LNCAP (cell line): ENCODE data around the gene OR10H4.

Source experiments
- TF ChIP-seq, protein P1 (sequence below): fragments of 450-650 bp; IDR thresholded peaks from 2 replicates; pipeline ENCODE4 v1.5.1; 2017; ENCODE audit warnings: mild to moderate bottlenecking

Gene OR10H4

DNA sequence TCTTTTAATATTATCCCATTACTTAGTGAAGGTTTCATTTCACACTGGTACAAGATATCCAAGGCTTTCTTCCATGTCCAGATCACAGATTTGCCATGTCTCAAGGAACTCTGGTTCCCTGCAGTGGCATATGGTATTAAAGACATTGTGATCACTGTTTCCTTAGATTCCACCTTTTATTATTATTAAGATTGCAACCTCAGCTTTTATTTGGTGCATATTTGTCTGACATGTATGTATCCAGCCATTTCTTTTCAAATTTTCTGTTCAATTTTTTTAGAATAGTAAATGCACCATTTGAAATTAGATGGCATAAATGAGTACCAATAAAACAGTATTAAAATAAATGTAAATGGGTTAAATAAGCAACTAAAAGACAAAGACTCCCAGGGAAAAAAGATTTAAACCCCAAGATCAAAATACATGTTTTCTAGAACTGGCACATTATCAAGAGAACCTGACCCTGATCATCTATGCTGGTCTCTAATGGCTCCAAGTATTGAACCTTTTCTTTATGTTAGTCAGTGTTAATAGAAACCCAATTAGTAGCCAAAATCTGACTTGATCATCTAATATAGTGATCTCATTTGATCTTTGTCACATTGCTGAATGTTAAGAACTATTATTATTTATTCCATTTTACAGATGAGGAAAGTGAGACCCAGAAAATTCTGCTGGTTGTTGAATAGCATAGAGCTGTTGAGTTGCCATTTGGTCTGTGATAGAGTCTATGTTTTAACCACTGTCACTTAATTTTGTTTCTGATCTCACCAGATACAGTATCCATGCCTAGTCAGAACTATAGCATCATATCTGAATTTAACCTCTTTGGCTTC lies at the start of gene OR10H4:
Gene OR10H4, plus strand, starts transcription at position 786 of the 836 bp plus-strand sequence. Its CDS starts 0 bp downstream, at position 786.
- TF ChIP-seq, protein P1, sequence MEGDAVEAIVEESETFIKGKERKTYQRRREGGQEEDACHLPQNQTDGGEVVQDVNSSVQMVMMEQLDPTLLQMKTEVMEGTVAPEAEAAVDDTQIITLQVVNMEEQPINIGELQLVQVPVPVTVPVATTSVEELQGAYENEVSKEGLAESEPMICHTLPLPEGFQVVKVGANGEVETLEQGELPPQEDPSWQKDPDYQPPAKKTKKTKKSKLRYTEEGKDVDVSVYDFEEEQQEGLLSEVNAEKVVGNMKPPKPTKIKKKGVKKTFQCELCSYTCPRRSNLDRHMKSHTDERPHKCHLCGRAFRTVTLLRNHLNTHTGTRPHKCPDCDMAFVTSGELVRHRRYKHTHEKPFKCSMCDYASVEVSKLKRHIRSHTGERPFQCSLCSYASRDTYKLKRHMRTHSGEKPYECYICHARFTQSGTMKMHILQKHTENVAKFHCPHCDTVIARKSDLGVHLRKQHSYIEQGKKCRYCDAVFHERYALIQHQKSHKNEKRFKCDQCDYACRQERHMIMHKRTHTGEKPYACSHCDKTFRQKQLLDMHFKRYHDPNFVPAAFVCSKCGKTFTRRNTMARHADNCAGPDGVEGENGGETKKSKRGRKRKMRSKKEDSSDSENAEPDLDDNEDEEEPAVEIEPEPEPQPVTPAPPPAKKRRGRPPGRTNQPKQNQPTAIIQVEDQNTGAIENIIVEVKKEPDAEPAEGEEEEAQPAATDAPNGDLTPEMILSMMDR = no peak

- TF ChIP-seq, protein P1 = no peak
Observed at GRCh38 chr19:15900504-15900903, 48.3 kb upstream of the OR10H4 start.

DNA sequence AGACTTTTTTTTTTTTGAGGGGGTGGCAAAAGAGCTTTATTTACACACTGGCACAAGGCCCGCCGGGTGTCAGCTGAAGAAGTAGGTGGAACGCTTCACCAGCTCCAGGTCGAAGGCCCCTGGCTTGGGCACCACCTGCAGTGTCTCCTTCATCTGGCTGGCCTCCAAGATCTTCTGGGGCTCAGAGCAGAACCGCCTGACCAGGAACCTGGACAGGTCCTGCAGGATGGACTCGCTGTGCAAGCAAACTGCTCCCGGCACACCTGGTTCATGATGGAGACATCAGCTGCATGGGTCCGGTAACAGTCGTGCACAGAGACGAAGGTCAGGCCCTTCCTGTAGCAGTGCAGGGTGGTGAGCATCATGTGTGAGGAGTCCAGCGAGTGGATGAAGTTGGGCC lies 46.6 kb upstream of the OR10H4 start:
- TF ChIP-seq, protein P1 = no peak

- TF ChIP-seq, protein P1 = no peak
Observed at GRCh38 chr19:15905026-15905425, 43.8 kb upstream of the OR10H4 start.

- TF ChIP-seq, protein P1 = no peak
Observed at GRCh38 chr19:15911599-15912235, 37.1 kb upstream of the OR10H4 start.

DNA sequence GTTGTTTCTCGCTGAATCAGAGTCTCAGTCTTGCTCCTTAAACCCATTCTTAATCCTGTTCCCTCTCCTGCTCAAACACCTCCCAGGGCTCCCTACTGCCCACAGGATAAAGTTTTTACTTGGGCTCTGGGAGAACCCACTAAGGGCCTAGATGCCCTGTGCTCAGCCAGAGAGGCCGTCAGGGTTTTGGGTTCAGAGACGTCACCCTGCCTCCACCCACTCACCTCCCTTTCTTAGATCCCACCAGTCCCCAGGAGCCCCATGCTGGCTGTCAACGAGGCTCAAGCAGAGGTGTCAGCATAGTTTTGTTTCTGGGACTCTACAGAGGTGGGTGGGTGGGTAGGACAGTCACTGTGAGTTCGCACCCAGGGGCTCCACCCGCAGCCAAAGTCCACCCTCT lies 35.4 kb upstream of the OR10H4 start:
- TF ChIP-seq, protein P1 = no peak

GRCh38 chr19:15913830-15914229 lies 35.0 kb upstream of the OR10H4 start:
- TF ChIP-seq, protein P1 = no peak
